Measurements from ENCODE around the gene NCKAP5.

DNA sequence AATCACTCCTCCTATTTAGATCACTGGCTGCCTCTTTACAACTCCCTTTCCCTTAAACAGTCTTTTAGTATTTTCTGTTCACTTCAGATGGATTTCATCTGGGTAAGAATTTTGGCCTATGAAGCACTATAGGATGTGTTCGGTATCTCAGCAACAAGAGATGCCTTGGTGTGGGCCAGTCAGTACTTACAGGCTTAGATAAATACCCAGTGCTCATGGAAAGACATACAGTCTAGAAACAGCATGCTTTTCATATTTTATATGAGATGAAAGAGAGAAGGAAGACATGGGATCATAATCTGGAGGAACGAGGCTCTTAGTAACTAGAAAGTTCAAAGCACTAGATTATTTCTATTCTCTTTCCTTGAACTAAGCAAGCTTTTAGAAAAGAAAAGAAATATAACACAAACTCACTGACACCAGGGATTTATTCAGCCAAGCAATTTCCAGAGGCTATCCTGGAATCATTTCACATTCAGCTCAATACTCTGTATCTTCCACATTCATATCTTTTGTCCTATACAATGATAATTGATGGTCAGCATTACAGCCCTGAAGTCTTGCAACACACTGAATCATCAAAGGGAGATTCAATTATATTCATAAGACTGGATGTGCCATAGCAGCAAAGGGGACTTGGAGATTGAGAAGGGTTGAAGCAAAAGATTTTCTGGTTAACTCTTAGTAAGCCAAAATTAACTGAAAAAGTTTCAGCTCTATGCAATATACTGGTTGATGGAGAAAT is 489.4 kb downstream of the NCKAP5 start:
- TF ChIP-seq EZH2 (IDR thresholded peaks at IDR 0.05; ENCODE audit: low read length, unreplicated experiment) (no peak), CTCF (conservative IDR thresholded peaks at IDR 0.05; ENCODE audit: low read depth, low read length) (no peak)

Measured in PC-3 (cell line).